GM18499 (cell line): Measurements from ENCODE around the gene GDF9.

ENCODE experiments used
- ATAC-seq: cut with Tn5 transposase; IDR thresholded peaks from one replicate; pipeline ENCODE4 v1.9.1; 2021; ENCODE audit warnings: moderate number of reproducible peaks; ENCODE audit not compliant: insufficient read depth, unreplicated experiment

Gene GDF9

GRCh38 chr5:132839426-132840301 is 26.6 kb downstream of the GDF9 start:
- ATAC-seq = no peak

DNA sequence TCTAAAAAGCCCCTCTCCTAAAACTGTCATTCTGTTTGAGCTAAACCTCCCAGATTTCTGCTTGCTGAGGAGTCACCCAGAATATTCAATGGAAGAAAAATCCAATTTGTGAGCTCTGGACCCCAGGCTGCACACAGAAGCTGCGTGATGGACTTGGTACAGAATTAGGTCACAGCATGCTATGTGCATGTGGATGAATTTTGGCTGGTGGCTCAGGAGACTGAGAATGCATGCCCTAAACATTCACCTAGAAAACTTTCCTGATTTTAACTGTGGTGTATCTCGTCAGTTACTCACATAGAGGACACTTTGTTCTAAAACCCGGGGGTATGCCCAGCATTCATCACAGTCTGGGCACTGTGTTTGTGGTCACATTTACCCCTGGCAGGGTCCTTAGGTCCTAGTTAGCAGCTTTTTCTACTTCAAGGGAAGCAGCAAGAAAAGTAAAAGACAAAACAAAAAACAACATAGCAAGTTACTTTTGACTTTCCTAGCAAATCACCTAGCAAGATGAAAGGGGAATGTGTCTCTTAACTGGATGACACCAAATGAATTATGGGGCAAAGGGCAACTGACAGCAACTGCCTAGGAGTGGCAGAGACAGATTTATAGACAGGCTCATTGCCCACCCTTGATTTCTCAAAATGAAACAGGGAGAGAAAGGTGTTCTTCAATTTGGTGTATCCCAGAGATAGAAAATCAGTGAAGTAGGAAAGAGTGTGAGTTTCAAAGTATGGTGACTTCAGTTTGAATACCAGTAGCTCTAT is 27.6 kb downstream of the GDF9 start:
- ATAC-seq = no peak

GRCh38 chr5:132837868-132838267 is 28.4 kb downstream of the GDF9 start:
- ATAC-seq = no peak

DNA sequence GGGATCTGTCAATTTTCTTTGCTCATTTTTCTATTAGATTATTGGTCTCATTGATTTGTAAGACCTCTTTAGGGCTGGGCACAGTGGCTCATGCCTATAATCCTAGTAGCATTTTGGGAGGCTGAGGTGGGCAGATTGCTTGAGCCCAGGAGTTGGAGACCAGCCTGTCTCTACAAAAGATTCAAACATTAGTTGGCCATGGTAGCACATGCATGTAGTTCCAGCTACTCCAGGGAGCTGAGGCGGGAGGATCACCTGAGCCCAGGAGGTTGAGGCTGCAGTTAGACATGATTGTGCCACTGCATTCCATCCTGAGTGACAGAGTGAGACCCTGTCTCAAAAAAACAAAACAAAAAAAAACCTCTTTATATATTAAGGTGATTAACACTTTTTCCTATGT is 29.4 kb downstream of the GDF9 start:
- ATAC-seq = no peak

DNA sequence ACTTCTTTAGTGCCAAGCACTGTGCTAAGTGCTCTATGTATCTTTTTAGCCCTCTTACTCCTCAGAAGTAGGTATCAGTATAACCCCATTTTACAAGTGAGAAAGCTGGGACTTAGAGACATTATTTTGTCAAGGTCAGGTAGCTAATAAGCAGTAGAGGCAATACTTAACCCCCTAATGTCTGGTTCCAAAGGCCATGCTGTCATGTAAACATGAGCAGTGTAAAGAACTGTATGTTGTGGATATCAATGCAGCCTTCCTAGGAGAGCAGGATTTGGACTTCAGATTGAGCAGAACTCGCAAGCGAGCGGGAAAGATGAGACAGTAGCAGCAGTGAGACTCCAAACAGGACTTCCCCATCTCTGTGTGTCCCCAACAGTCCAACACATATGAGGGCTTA is 32.2 kb downstream of the GDF9 start:
- ATAC-seq = no peak

- ATAC-seq = no peak
These were observed 33.7 kb downstream of the GDF9 start for GRCh38 chr5:132832612-132833011.

GRCh38 chr5:132831095-132831860 is 35.0 kb downstream of the GDF9 start:
- ATAC-seq = no peak

DNA sequence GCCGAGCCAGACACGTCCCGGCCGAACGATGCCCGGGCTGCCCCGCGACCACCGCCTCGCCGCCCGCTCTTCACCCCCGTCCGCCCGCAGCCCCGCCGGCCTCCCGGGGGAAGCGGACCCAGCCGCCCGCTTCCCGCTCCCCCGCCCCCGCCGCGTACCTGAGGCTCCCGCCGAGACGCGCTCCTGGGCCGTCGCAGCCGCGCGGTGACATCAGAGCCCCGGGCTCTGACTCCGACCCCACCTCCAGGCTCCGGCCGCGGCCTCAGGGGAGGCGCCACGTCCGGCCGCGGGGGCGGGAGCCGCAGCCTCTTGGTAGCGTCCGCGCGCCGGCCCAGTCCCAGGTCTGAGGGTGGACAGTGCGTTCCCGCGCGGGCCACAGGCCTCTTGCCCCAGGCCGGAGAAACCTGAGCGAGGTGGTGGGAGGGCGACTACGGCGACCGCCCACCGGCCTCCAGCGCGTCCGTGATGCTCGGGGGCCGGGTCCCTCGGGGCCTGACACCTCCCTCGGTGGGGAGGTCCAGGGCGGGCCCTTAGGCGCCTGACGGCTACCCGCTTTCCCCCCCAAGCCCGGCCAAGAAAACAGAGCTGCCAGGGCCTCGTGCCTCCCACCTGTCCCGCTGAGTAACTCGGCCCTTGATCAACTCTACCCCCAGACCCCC is 35.7 kb downstream of the GDF9 start, which contains the start of gene SHROOM1:
TSS of gene SHROOM1 (minus strand) at position 212 of the 659 bp plus-strand sequence. CDS start 4,507 bp downstream, outside the sequence.
- no peak for ATAC-seq

GRCh38 chr5:132829742-132830435 is 36.4 kb downstream of the GDF9 start:
- no peak for ATAC-seq

DNA sequence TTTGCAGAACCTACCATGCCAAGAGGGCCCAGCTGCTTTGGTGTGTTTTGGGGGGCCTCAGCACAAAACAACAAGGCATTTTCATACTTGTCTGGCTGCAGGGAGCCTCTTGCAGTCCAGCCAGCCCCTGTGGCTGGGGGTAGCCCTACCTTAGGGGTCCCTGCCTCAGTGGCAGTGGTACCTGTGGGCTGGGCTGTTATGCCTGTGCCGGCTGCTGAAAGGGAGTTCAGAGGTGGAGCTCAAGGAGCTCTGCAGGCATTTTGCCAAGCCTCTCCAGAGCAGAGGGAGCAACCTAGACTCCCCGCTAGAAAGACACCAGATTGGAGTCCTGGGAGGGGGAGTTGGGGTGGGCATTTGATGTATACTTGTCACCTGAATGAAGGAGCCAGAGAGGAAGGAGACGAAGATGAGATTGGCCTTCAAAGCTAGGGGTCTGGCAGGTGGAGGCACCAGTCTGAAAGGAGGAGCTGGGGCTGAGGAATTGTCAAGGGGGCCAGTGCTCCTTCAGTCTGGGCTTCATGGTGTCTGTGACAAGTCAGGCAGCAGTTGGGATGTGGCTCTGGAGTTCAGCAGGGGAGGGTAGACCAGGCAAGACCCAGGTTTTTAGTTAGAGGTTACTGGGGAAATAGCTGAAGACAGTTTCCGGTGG is 37.3 kb downstream of the GDF9 start:
- no peak for ATAC-seq

DNA sequence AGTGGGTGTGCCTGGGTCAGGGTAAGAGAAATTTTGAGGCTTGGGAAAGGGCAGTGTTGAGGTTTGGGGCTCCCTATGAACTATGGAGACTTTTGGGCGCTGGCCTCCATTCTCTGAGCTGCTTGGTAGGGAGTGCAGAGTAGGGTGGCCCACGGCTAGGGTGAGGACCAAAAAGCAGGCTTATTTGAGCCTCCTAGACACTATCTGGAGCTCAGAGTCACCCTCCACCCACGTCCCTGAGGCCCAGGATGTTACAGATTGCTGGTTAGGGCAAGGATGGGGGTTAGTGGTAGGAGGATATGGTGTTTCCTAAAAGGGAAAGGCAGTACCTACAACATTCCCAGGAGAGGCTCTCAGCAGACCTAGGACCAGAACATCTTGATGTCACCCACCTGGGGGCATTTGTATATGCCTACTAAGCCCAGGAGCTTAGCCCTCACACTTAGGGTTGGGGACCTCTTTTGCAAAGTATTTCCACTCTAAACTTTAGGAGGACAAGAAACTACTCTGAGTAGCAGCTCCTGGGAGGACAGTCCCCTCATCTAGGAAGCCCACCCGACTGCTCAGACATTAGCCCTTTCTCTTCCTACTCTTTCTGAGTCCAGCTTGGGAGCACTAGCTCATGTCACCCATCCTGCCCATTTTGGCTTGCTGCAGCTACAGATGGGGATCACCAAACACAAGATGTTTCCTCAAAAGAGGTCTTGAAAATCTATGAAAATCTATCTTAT is 38.2 kb downstream of the GDF9 start:
- no peak for ATAC-seq

- no peak for ATAC-seq
These were observed 39.7 kb downstream of the GDF9 start for GRCh38 chr5:132826424-132827082.

DNA sequence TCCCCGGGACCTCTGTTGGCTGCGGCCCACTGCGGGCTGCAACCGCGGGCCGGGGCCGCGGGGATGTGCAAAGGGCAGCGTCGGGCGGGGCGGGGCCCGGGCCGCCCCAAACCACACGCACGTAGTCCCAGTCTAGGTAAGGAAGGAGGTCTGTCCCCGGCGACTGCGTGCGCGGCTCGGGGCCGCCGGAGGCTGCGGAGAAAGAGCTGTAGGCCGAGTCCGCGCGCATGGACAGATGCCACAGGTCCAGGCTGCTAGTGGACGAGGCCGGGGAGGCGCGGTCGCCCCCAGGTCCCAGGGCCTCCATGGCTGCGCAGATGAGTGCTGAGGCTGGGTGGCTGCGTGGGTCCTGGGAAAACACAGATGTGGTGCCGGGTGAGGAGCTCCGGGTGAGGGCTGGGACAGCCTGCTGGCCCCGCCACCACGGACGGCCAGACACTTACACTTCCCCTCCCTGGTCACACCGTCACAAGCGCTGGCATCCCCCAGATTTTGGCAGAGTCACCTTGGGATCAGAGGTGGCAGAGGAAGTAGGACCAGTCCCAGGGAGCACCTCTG is 40.4 kb downstream of the GDF9 start:
- ATAC-seq = no peak

DNA sequence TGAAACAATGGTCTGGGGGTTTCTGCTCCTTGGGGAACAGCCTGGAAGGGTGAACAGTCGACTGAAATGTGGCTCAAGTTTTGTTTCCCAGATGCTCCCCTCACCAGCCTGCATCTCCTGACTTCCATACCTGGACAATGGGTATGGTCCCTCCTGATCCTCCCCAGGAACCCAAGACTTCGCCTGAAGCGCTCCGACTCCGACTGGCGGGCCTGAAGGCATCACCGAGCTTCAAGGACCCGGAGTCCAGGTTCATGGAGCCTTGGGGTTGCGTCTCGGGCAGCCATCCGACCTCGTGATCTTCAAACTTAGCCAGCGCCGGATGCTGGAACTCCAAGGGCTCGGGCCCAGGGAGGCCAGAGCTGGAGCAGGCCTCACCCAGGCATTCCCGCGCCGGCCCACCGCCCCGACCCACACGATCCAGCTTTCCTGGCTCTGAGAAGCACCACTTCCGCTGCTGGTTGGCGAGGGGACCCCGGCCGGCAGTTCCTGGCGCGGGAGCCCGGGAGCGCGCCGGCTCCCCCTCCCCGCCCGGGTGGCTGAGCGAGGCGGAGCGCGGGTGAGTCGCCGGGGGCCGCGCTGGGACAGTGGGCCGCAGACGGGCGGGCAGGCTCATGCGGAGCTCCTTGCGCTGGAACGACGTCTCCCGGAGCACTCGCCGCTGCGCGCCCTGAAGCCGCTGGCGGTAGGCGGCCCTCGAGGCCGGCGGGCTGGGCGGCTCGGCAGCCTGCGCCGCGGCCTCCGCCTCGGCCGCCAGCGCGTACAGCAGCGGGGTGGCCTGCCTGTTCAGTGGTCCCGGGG is 41.0 kb downstream of the GDF9 start:
- ATAC-seq = no peak

DNA sequence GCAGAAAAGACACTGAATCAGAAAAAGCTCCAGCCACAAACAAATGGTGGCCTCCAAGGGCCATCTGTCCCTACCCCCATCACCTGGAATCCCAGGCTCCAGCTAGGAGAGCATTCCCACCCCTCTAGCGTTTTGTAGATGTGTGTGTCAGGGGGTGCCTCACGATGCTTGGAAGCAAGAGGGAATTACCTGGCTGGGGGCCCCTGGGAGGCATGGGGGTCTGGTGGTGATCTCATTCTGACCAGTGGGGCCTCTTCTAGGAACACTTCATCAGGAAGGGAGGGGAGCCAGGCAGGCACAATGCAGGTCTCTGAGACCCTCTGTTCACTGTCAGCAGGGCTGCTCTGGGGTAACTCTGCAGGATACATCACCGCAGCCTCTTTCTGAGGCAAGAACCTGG is 41.8 kb downstream of the GDF9 start:
- ATAC-seq = no peak

DNA sequence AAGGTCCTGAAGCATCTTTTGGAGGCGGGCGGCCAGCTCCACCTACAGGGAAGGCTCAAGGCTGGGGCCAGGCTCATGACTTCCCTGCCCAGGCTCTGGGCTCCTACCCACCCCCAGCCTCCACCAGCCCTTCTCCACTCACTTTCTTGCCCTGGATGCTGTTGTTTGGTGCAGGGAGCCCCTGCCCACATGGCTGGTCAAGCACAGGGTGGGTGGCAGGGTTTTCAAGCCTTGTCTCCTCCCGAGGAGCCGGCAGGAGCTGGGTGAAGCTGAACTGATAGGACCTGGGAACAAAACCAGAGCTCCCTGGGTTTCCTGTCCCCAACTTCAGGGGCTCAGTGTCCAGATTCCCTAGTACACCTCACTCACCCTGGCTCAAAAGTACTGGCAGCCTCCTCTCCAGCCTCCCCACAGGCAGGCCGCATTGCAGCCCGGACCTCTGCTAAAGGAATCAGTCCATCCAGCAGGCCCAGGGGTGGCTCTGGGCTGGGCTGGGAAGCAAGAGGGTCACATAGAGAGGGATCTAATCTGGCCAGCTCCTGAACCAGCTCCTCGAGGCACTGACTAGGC is 42.7 kb downstream of the GDF9 start:
- ATAC-seq = no peak
